HepG2 (cell line): ENCODE measurements around the gene ITGAE. TPM values are rescaled to one million over a fixed set of nuclear protein-coding genes. Genes with fewer than 3 reads are reported as not detected.

Source experiments
- AFF4 ChIP-seq: sonication (generic); formaldehyde crosslinking; IDR thresholded peaks from 2 replicates; pipeline ENCODE4 v1.4.0; 2020; ENCODE audit warnings: missing genetic modification reagents
- CCDC6 ChIP-seq: sonication (generic); formaldehyde crosslinking; IDR thresholded peaks from 2 replicates; pipeline ENCODE4 v1.8.1; 2022; ENCODE audit warnings: mild to moderate bottlenecking, missing genetic modification reagents, moderate library complexity
- DPF2 ChIP-seq: sonication (generic); formaldehyde crosslinking; IDR thresholded peaks from 2 replicates; pipeline ENCODE4 v1.4.0; 2020; ENCODE audit warnings: mild to moderate bottlenecking, low read depth, missing genetic modification reagents, borderline replicate concordance
- DZIP1 ChIP-seq: sonication (generic); formaldehyde crosslinking; IDR thresholded peaks from 2 replicates; pipeline ENCODE4 v1.5.0; 2020; ENCODE audit warnings: mild to moderate bottlenecking, missing genetic modification reagents
- GABPB1 ChIP-seq: IDR thresholded peaks from 2 replicates; pipeline ENCODE4 v1.6.1; 2016; ENCODE audit warnings: mild to moderate bottlenecking, missing genetic modification reagents, moderate library complexity, missing compliant biosample characterization
- HNRNPK ChIP-seq: fragments of 200-400 bp; formaldehyde crosslinking; IDR thresholded peaks from 2 replicates; pipeline ENCODE4 v1.6.1; 2018; ENCODE audit warnings: low read length, low read depth, moderate library complexity, mild to moderate bottlenecking; ENCODE audit not compliant: poor library complexity, severe bottlenecking
- KLF15 ChIP-seq: sonication (generic); formaldehyde crosslinking; IDR thresholded peaks from 2 replicates; pipeline ENCODE4 v1.8.1; 2023; ENCODE audit warnings: borderline replicate concordance, mild to moderate bottlenecking, inconsistent platforms, missing genetic modification reagents, mixed read lengths
- NPAS2 ChIP-seq: sonication (generic); formaldehyde crosslinking; IDR thresholded peaks from 2 replicates; pipeline ENCODE4 v1.8.0; 2022; ENCODE audit warnings: mild to moderate bottlenecking, missing genetic modification reagents, borderline replicate concordance
- PAWR ChIP-seq: sonication (generic); formaldehyde crosslinking; IDR thresholded peaks from 2 replicates; pipeline ENCODE4 v1.4.0; 2020; ENCODE audit warnings: missing genetic modification reagents, mild to moderate bottlenecking, borderline replicate concordance
- TEAD2 ChIP-seq: sonication (generic); formaldehyde crosslinking; IDR thresholded peaks from 2 replicates; pipeline ENCODE4 v1.9.0; 2021; ENCODE audit warnings: missing genetic modification reagents
- THAP9 ChIP-seq: sonication (generic); formaldehyde crosslinking; IDR thresholded peaks from 2 replicates; pipeline ENCODE4; 2020; ENCODE audit warnings: missing genetic modification reagents, mild to moderate bottlenecking, borderline replicate concordance
- ZEB1 ChIP-seq: IDR thresholded peaks from 2 replicates; pipeline ENCODE4 v1.6.1; 2012; ENCODE audit warnings: mild to moderate bottlenecking, low read depth, inconsistent platforms; ENCODE audit not compliant: insufficient replicate concordance
- ZNF329 ChIP-seq: sonication (generic); formaldehyde crosslinking; IDR thresholded peaks from 2 replicates; pipeline ENCODE4 v1.9.0; 2021; ENCODE audit warnings: low read depth, mild to moderate bottlenecking, missing genetic modification reagents
- ZNF576 ChIP-seq: sonication (generic); formaldehyde crosslinking; IDR thresholded peaks from 2 replicates; pipeline ENCODE4 v1.4.0; 2020; ENCODE audit warnings: mild to moderate bottlenecking, missing genetic modification reagents
- ZNF598 ChIP-seq: sonication (generic); formaldehyde crosslinking; IDR thresholded peaks from 2 replicates; pipeline ENCODE4 v1.5.1; 2020; ENCODE audit warnings: mild to moderate bottlenecking, missing genetic modification reagents, borderline replicate concordance
- ZNF784 ChIP-seq: sonication (generic); formaldehyde crosslinking; IDR thresholded peaks from 2 replicates; pipeline ENCODE4 v1.5.1; 2020; ENCODE audit warnings: missing genetic modification reagents, mild to moderate bottlenecking, borderline replicate concordance
- ZNF850 ChIP-seq: sonication (generic); formaldehyde crosslinking; conservative IDR thresholded peaks from 2 replicates; pipeline ENCODE4 v1.9.0; 2021; ENCODE audit warnings: mild to moderate bottlenecking, missing genetic modification reagents
- polyA plus RNA-seq, 8 experiments: library from polyadenylated mRNA; depleted of rRNA in 3 of 8; stranded (reverse) in 7 of 8; unstranded in 1 of 8; fragments of >200 nt; fragmentation: Illumina TruSeq in 4 of 8; extraction: Trizol in 4 of 8; gene quantifications; 2 replicates each; pipeline versions ENCODE4 v1.2.1 to v1.2.3, GENCODE V29; 2011 to 2016; ENCODE audit warnings: low read depth in 4 of 8, missing spikeins in 1 of 8, mixed read lengths in 1 of 8; ENCODE audit not compliant: insufficient read depth in 1 of 8
- total RNA-seq, 5 experiments: library from RNA; depleted of rRNA; stranded (reverse); fragments of >200 nt; fragmentation: Illumina TruSeq; extraction: Trizol; gene quantifications; 2 replicates each; pipeline ENCODE4 v1.2.3, GENCODE V29; 2016; ENCODE audit warnings: low read depth in 1 of 5

ITGAE gene
- total and polyA plus RNA-seq, 2 of the 13 experiments (the other 11 are each of a cell fraction or from before 2014, with no cell fraction given): 42.3 to 49.0 TPM

- TF ChIP-seq THAP9 (CRISPR knock-in tag) (no peak; the same call in 1 of the 2 replicates), ZNF576 (CRISPR knock-in tag) (no peak), TEAD2 (CRISPR knock-in tag) (no peak), AFF4 (CRISPR knock-in tag) (peak; percentile 89; the same call in 1 of the 2 replicates), ZNF784 (CRISPR knock-in tag) (no peak), ZNF598 (CRISPR knock-in tag) (no peak), KLF15 (CRISPR knock-in tag) (no peak), GABPB1 (peak; percentile 58), DPF2 (CRISPR knock-in tag) (peak; percentile 99), ZEB1 (peak; percentile 80), ZNF329 (CRISPR knock-in tag) (no peak), PAWR (CRISPR knock-in tag) (no peak), CCDC6 (peak; percentile 85; the same call in 1 of the 2 replicates), DZIP1 (CRISPR knock-in tag) (no peak), NPAS2 (no peak), ZNF850 (CRISPR knock-in tag) (no peak), HNRNPK (no peak)
Observed at GRCh38 chr17:3802461-3803307, 1.7 kb upstream of the ITGAE start (continued).
